ENCODE measurements around the gene DDX5. TPM values are rescaled to one million over a fixed set of nuclear protein-coding genes. Genes with fewer than 3 reads are reported as not detected.

The DDX5 gene
- total and polyA plus RNA-seq, 2 donors, result 386 to 704 TPM

DNA sequence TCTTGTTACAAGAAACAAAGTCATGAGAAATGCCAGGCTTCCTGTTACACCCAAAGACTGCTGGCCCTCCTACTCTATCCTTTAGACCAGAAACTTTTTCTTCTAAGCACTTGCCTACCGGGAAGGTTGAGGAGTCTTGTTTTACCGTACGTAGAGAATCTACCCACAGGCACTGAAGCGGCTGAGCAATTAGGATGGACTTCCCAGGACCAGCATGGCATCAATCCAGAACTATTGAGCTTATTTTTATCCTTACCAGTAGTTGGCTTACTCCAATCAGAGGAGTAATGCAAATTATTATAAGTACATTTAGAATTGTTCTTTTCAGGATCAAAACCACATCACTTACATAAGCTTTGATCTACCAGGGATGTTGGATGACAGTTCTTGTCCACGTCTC lies 26.3 kb upstream of the DDX5 start:
- Histone ChIP-seq H3K27ac (ENCODE audit: low read depth) (no peak overlapping the region), H3K4me1 (ENCODE audit: insufficient read depth) (no peaks in the 10 kb centered on the region), H3K36me3 (ENCODE audit: insufficient read depth) (peaks cover 4% of the 10 kb centered on the region), H3K4me3 (ENCODE audit: low read depth, low read length) (no peak overlapping the region)
- no peak for DNase-seq (ENCODE audit: extremely low spot score)
- 92% methylated on average over 5 of the region's 5 CpGs for WGBS

DNA sequence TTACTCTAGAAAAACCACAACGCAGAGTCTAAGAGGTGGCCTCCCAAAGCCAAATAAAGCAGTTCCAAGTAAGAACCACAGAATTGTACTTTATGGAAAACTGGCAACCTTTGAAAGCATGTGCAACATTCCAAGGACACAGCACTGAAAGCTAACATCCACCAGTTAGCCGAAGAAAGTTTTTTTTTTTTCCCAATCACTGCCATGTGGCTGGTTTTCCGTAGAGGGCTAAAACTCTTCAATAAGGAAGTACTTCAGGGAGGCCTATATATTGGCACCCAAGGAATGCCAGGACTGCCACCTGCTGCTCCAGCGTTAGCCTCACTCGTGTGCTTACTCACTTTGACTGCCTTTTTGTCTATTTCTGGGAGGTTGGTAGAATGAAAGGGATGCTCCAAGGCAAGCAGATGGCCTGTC lies 25.9 kb upstream of the DDX5 start:
- no peaks in the 10 kb centered on the region for H3K4me1 ChIP-seq (ENCODE audit: insufficient read depth)
- H3K4me3 ChIP-seq (ENCODE audit: low read depth, low read length), result no peak overlapping the region
- H3K36me3 ChIP-seq (ENCODE audit: insufficient read depth), result peaks cover 4% of the 10 kb centered on the region
- no peak overlapping the region for H3K27ac ChIP-seq (ENCODE audit: low read depth)
- no peak for DNase-seq (ENCODE audit: extremely low spot score)
- WGBS, result 80% methylated on average over 5 of the region's 5 CpGs

DNA sequence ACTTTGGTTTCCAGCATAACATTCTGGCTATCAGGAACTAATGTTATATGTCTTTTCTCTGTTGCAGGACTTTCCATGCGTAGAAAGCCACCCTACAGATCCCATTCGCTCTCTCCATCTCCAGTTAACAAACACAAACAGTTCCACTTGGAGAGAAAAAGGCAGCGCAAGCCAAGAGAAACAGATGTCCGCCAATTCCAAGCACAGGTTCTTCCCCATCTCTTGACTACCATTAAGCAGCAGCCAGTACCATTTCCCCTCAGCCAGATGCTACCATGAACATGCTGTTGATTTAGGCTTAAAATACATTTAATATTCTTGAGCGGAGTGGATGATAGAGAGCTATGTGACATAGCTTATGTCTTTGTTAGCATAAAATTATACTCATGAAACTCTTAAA lies 23.1 kb upstream of the DDX5 start:
- no peak for DNase-seq (ENCODE audit: extremely low spot score)
- no peaks in the 10 kb centered on the region for H3K4me1 ChIP-seq (ENCODE audit: insufficient read depth)
- WGBS, result 97% methylated on average over 5 of the region's 5 CpGs
- H3K4me3 ChIP-seq (ENCODE audit: low read depth, low read length), result no peak overlapping the region
- H3K36me3 ChIP-seq (ENCODE audit: insufficient read depth), result peaks cover 6% of the 10 kb centered on the region
- no peak overlapping the region for H3K27ac ChIP-seq (ENCODE audit: low read depth)

DNA sequence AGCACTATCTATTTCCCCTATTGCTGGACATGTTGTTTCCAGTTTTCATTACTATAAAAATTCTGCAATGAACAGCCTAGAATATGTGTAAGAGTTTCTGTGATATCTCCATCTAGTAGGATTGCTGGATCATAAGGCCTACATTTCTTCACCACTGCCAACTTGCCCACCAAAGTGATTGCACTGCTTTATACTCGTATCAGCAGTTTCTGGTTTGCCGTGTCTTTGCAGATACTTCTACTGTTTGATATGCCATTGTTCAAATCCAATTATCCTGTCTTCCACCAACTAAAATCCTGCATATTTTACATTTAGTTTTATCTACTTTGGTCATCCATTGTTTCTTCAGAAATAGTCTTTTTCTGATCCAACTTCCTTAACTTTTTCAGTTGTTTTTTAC lies 21.8 kb upstream of the DDX5 start:
- Histone ChIP-seq H3K4me3 (ENCODE audit: low read depth, low read length) (no peak overlapping the region), H3K27ac (ENCODE audit: low read depth) (no peak overlapping the region), H3K4me1 (ENCODE audit: insufficient read depth) (no peaks in the 10 kb centered on the region), H3K36me3 (ENCODE audit: insufficient read depth) (peaks cover 6% of the 10 kb centered on the region)
- DNase-seq (ENCODE audit: extremely low spot score), result no peak
- 93% methylated on average over 2 of the region's 2 CpGs for WGBS

DNA sequence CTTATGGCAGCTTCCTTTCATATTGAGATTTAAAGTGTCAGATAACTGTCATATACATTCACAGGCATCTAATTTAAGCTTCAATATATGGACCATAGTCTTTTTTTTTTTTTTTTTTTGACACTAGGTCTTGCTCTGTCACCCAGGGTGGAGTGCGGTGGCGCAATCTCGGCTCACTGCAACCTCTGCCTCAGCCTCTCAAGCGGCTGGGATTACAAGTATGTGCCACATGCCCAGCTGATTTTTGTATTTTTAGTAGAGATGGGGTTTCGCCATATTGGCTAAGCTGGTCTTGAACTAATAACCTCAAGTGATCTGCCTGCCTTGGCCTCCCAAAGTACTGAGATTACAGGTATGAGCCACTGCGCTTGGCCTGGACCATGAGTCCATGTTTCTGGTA lies 14.3 kb upstream of the DDX5 start:
- Histone ChIP-seq H3K27ac (ENCODE audit: low read depth) (no peak overlapping the region), H3K36me3 (ENCODE audit: insufficient read depth) (peaks cover 11% of the 10 kb centered on the region), H3K4me3 (ENCODE audit: low read depth, low read length) (no peak overlapping the region), H3K4me1 (ENCODE audit: insufficient read depth) (no peaks in the 10 kb centered on the region)
- 96% methylated on average over 6 of the region's 6 CpGs for WGBS
- DNase-seq (ENCODE audit: extremely low spot score), result no peak

DNA sequence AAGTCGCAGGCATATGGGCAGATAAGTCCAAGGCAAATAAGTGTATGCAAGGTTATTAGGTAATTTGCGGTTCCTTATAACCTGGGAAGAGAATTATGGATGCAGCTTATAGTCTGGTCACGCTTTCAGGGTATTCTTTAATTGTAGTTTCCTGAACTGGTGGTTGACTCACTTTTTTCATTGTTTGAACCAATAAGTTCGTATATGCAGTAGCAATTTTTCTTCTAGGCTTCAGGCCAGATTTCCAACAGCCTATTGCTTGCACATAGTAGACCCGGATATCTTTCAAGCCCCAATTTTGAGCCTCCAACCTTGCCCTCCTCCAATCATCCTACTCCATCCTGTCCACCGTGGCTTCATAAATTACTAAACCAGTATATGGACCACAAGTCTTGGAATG lies 13.5 kb upstream of the DDX5 start:
- H3K4me3 ChIP-seq (ENCODE audit: low read depth, low read length), result no peak overlapping the region
- no peaks in the 10 kb centered on the region for H3K4me1 ChIP-seq (ENCODE audit: insufficient read depth)
- WGBS, result 94% methylated on average over 6 of the region's 6 CpGs
- H3K27ac ChIP-seq (ENCODE audit: low read depth), result no peak overlapping the region
- H3K36me3 ChIP-seq (ENCODE audit: insufficient read depth), result peaks cover 11% of the 10 kb centered on the region
- DNase-seq (ENCODE audit: extremely low spot score), result no peak

DNA sequence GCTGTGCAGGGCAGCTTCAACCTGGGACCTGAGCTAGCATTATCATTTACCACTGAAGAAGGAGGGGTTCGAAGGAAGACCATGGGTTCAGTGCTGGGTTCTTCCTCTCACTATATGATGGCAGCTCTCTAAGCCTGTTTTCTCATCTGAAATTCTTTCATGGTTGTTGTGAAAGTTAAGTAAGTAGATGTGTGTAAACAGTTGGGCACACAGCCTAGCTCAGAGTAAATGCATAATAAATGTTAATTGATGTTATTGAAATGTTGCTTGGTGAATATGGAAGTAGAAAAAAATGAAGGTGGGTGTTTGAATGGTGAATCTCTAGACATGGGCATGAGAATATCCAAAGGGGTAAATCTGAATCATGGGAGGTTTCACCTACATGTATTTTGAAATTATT lies 9.7 kb upstream of the DDX5 start:
- H3K27ac ChIP-seq (ENCODE audit: low read depth), result no peak overlapping the region
- DNase-seq (ENCODE audit: extremely low spot score), result no peak
- H3K4me3 ChIP-seq (ENCODE audit: low read depth, low read length), result no peak overlapping the region
- no peaks in the 10 kb centered on the region for H3K4me1 ChIP-seq (ENCODE audit: insufficient read depth)
- 96% methylated on average over 1 of the region's 1 CpG for WGBS
- H3K36me3 ChIP-seq (ENCODE audit: insufficient read depth), result peaks cover 11% of the 10 kb centered on the region

DNA sequence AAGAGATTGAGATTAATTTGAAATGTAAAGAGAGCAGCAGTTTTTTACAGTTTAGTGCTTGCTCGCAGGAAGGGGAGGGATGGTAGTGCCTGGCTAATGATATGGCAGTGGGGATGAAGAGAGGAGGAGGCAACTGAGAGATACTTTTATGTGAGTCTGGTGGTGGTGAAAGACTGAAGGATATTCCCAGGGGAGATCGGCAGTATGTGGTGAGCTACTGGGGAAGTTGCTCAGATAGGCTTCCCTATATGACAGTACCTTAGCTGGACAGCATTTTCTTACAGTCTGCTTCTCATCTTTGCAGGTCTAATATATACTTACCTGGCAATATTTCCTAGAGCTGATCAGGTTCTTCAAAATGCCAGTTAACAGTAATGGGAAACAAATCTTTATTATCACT lies 9.3 kb upstream of the DDX5 start:
- Histone ChIP-seq H3K4me3 (ENCODE audit: low read depth, low read length) (no peak overlapping the region), H3K27ac (ENCODE audit: low read depth) (no peak overlapping the region), H3K36me3 (ENCODE audit: insufficient read depth) (peaks cover 11% of the 10 kb centered on the region), H3K4me1 (ENCODE audit: insufficient read depth) (no peaks in the 10 kb centered on the region)
- WGBS, result 82% methylated on average over 2 of the region's 2 CpGs
- DNase-seq (ENCODE audit: extremely low spot score), result no peak

DNA sequence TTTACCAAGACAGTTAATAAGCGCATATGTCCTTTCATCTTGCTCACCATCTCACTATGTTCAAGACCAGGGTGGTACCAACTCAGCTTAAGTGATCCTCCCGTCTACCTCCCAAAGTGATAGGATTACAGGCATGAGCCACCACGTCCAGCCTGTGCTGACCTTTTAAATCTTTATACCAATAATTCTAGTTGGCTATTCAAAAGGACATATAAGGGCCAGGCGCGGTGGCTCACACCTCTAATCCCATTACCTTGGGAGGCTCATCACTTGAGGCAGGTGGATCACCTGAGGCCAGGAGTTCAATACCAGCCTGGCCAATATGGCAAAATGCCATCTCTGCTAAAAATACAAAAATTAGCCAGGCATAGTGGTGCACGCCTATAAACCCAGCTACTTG lies 3.1 kb upstream of the DDX5 start:
- 83% methylated on average over 6 of the region's 6 CpGs for WGBS
- no peaks in the 10 kb centered on the region for H3K4me1 ChIP-seq (ENCODE audit: insufficient read depth)
- H3K4me3 ChIP-seq (ENCODE audit: low read depth, low read length), result no peak overlapping the region
- no peak overlapping the region for H3K27ac ChIP-seq (ENCODE audit: low read depth)
- no peak for DNase-seq (ENCODE audit: extremely low spot score)
- no peaks in the 10 kb centered on the region for H3K36me3 ChIP-seq (ENCODE audit: insufficient read depth)

DNA sequence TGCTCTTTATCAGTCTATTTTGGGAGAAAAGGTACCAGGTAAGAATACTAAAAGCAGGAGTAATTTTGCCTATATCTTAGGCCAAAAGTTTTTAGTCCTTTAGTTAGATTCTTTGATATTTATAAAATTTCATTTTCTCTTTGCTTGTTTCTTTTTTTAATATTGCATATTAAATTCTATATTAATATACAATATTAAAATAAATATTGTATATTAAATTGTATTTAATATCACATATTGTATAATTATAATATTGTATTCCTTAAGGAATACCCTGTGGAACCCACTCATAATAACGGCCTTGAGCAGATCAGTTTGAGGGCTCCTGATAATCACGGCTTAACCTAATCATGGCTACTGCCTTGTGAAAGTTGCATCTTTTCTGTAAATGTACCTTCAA lies 2.6 kb upstream of the DDX5 start:
- no peak overlapping the region for H3K27ac ChIP-seq (ENCODE audit: low read depth)
- no peak overlapping the region for H3K4me3 ChIP-seq (ENCODE audit: low read depth, low read length)
- DNase-seq (ENCODE audit: extremely low spot score), result no peak
- H3K36me3 ChIP-seq (ENCODE audit: insufficient read depth), result no peaks in the 10 kb centered on the region
- 70% methylated on average over 2 of the region's 2 CpGs for WGBS
- no peaks in the 10 kb centered on the region for H3K4me1 ChIP-seq (ENCODE audit: insufficient read depth)

DNA sequence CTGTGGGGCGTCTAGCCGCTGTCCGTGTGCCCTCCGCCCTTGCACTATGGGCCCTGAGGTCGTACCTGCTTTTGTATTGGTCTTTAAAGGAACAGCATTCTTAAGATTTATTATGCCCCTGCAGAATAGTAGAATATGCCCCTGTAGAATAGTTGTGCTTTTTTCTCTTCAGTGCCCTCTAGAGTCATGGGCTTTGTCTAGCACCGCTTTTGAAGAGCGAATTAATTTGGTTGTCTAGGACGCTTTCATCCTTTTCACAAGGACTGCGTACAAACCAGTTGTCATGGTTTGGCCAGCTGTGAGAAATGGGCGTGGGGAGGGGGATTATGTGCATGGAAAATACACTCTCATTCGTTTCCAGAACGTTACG lies 1.3 kb upstream of the DDX5 start:
- Histone ChIP-seq H3K27ac (ENCODE audit: low read depth) (peak overlapping the region; percentile 83), H3K36me3 (ENCODE audit: insufficient read depth) (no peaks in the 10 kb centered on the region), H3K4me1 (ENCODE audit: insufficient read depth) (no peaks in the 10 kb centered on the region), H3K4me3 (ENCODE audit: low read depth, low read length) (peak overlapping the region; percentile 91)
- DNase-seq (ENCODE audit: extremely low spot score), result peak; percentile 62
- whole genome bisulfite sequencing, result under 1% methylated on average over 13 of the region's 13 CpGs

DNA sequence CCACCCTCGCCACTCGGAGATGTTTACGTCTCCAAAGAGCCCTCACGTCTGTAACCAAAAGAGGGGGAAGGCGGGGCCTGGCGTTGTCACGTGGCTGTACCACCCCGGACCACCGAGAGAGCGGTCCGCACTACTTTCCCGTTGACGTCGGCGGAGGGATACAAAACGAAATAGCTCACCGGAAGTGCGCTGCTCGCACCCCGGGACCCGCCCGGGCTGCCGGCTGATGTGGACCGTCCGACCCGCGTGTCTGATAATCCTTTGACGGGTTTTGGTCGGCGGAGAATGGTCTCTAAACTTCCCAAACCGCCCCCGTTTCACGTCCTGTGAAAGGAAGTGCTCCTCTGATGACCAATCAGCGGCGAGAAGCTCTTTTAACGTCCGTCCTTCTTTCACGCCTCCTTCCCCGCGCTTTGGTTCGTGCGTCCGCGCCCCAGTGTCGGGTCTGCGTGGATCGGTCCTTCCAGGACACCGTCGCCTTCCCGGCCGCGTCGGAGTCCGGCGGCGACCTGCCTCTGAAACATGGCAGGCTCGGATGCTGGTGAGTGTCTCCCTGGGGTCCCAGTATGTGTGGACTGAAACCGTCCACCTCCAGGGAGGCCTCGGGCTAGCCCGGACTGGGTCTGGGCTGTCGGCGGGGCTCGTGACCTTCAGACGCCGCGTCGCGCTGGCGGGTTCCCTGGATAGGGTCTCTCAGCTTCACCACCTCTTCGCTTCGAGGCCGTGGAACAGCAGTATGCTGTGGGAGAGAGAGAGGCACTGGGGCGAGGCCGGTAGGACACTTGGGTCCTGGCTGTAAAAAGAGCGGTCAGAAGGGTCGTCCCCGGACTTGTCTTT lies 705 bp upstream of the DDX5 start, which contains the start of gene CEP95:
CEP95 (plus strand) TSS at position 402 of the 837 bp plus-strand sequence; CDS start at position 523, 121 bp downstream.
- DNase-seq (ENCODE audit: extremely low spot score), result peak; percentile 94
- peak within 1 kb of the TSS; percentile 99 for H3K27ac ChIP-seq (ENCODE audit: low read depth)
- WGBS, result under 1% methylated on average over 77 of the region's 77 CpGs
- H3K4me3 ChIP-seq (ENCODE audit: low read depth, low read length), result peak within 1 kb of the TSS; percentile 91
- peaks cover 3% of the 10 kb centered on the region for H3K36me3 ChIP-seq (ENCODE audit: insufficient read depth)
- H3K4me1 ChIP-seq (ENCODE audit: insufficient read depth), result no peaks in the 10 kb centered on the region

DNA sequence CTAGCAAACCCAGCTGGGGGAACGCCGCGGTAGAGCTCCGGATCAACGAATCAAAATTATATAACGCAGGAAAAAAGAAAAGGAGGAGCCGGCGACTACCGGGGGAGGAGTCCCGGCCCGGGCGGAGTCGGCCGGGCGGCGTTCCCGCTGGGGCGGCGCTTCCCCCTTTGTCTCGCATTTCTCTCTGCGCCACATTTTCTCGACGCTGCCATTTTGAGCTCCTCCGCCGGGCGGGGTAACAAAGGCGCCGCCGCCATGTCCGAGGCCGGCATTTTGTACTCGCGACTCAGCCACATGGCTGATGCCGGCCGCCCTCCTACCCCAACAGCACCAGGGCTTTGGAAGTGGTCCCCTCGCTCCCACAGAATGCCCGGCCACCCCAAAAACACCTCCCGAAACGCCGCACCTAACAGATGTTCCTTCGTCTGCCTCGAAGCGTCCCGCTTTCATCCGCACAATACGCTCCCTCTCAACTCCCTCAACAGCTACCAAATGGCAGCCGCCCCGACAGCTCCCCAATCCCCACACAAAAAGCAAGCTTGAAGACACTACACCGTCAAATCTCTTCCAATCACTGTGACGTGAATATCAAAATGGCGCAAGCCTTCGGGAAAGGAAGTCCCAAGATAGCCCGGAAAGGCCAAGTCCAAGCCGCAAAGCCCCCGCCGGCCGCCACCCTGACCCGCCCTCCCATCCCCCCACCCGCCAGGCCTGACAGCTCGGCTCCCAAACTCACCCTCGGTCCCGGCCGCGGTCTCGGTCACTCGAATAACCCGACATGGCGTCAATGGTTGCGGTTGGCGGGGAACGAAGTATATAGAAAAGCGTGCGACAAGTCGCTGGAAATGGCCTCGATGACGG lies 519 bp downstream of the DDX5 start:
- Histone ChIP-seq H3K36me3 (ENCODE audit: insufficient read depth) (peaks cover 8% of the 10 kb centered on the region), H3K27ac (ENCODE audit: low read depth) (peak overlapping the region; percentile 99), H3K4me3 (ENCODE audit: low read depth, low read length) (peak overlapping the region; percentile 91), H3K4me1 (ENCODE audit: insufficient read depth) (no peaks in the 10 kb centered on the region)
- WGBS, result under 1% methylated on average over 76 of the region's 76 CpGs
- peak; percentile 90 for DNase-seq (ENCODE audit: extremely low spot score)
